SU-DHL-6 (cell line): ENCODE data around the gene ATP6V0D1.

ENCODE experiments used
- EZH2phosphoT487 ChIP-seq: fragments of 200-600 bp; sonication (generic), shearing (Covaris generic); conservative IDR thresholded peaks from 2 replicates; pipeline ENCODE4 v1.6.1; 2018; ENCODE audit warnings: mild to moderate bottlenecking, antibody characterized with exemption, low read length, moderate library complexity, mixed read lengths
- TF ChIP-seq, protein P1 (sequence below): fragments of 200-600 bp; sonication (generic); IDR thresholded peaks from one replicate; pipeline ENCODE4 v1.5.1; 2017; ENCODE audit warnings: antibody characterized with exemption, mild to moderate bottlenecking, low read length, moderate library complexity; ENCODE audit not compliant: insufficient read depth, poor library complexity, severe bottlenecking

DNA sequence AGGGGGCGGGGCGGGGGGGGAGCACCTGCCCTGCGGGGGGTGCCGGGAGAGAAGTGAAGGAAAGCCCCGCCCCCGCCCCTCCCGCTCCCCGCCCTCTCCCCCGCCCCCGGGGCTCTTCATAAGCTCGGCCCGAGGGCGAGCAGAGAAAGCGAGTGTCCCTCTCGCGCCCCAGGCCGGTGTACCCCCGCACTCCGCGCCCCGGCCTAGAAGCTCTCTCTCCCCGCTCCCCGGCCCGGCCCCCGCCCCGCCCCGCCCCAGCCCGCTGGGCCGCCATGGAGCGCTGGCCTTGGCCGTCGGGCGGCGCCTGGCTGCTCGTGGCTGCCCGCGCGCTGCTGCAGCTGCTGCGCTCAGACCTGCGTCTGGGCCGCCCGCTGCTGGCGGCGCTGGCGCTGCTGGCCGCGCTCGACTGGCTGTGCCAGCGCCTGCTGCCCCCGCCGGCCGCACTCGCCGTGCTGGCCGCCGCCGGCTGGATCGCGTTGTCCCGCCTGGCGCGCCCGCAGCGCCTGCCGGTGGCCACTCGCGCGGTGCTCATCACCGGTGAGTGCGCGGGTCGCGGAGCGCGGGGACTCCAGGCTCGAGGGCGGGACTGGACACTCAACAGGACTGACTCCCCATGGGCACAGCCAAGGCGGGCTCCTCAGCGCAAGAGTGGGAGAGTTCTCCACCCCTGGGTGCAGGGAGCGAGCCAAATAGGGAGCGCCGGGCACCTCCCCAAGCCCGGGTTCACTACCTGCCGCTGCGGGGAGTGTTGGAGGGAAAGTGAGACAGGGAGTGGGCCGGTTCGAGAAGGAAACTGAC lies 49.8 kb downstream of the ATP6V0D1 start, which contains the start of gene HSD11B2:
- TF ChIP-seq, protein P1, sequence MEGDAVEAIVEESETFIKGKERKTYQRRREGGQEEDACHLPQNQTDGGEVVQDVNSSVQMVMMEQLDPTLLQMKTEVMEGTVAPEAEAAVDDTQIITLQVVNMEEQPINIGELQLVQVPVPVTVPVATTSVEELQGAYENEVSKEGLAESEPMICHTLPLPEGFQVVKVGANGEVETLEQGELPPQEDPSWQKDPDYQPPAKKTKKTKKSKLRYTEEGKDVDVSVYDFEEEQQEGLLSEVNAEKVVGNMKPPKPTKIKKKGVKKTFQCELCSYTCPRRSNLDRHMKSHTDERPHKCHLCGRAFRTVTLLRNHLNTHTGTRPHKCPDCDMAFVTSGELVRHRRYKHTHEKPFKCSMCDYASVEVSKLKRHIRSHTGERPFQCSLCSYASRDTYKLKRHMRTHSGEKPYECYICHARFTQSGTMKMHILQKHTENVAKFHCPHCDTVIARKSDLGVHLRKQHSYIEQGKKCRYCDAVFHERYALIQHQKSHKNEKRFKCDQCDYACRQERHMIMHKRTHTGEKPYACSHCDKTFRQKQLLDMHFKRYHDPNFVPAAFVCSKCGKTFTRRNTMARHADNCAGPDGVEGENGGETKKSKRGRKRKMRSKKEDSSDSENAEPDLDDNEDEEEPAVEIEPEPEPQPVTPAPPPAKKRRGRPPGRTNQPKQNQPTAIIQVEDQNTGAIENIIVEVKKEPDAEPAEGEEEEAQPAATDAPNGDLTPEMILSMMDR = no peak
- TF ChIP-seq EZH2phosphoT487 = no peak; the same call in 1 of the 2 replicates
